HG02884 (cell line): ENCODE data around the gene MRPL43.

Experiments used
- ATAC-seq: cut with Tn5 transposase; IDR thresholded peaks from one replicate; pipeline ENCODE4 v1.9.1; 2021; ENCODE audit warnings: mild to moderate bottlenecking, moderate library complexity; ENCODE audit not compliant: unreplicated experiment

Gene MRPL43

DNA sequence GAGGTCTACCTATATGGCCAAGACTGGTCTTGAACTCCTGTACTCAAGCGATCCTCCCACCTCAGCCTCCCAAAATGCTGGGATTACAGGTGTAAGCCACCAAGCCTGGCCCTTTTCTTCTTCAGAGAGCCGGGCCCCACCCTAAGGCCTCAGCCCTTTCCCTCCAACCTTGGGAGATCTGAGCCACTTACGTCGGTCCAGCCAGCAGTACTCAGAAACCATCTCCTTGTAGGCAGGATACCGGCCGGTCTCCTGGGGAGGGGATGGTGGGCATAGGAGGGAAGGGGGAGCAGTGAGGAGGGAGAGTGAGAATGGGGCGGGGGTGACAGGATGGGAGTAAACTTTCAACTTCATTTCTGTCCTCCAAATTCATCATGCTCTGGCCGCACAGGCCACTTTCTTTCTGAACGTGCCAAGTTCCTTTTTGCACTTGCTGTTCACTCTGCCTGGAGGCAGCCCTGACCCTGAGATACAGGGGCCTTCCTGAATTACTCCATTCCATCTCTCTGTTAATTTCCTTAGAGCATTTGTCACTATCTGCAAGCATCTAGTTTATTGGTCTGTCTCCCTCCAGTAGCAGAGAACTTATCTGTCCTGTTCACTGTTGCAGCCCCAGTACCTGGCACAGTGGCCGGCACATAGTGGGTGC lies 33.3 kb upstream of the MRPL43 start:
- ATAC-seq, result no peak

- no peak for ATAC-seq
Measured at GRCh38 chr10:101019440-101019703, 32.1 kb upstream of the MRPL43 start.

DNA sequence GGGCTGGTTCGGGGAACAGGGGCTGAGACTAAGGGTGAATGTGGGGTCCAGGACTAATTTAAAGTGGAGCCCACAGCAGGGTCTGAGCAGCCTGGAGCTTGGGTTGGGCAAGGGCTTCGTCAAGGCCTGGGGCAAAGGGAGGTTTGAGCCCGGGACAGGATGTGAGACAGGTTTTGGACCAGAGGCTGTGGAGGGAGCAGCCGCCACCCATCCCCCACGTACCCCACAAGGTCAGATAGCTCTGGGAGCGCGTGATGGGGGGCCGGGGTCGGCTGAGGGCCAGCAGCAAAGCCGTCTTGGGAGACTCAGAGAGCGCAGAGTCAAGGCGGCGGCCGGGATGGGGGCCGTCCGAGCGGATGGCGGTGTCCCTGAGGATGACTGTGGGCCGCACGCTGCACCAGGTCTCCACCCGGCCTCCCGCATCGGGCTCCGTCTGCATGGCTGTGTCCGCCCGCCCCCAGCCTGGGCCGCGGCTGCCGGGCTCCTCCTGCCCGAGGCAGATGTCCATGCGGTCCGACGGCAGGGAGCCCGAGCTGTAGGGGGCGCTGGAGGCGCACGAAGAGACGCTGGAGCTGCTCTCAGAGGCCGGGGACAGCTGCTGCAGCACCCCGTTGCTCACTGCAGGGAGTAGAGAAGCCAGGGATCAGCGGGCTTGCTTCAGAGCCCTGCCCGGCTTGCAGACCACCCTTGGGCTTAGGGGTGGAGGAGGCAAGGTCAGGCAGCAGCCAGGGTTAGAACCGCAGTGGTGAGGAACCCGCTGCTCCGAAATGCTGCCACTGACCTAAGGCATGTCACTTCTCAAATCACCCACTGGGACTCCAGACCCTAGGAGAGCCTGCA lies 31.5 kb upstream of the MRPL43 start:
- ATAC-seq, result no peak

DNA sequence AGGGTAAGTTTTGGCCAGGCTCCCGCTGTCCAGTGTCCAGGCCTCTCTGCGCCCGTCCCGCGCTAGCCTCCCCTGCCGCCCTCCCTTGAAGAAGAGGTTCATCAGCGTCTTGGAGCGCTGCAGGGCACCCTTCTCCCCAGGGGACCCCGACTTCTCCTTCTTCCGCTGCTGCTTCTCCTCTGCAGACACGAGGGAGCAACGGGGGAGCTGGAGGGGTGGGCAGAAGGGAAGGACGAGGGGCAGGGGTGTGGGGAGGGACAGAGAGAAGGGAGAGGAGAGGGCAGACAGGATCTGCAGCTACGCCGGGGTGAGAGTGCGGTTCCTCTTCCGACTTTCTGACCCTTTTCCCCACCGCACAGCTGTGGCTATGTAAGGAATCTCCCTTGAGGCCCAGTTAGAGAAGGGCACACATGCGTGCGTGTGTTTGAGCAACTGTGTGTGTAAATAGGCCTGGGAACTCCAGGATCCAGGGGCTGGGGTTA lies 30.9 kb upstream of the MRPL43 start:
- ATAC-seq, result no peak

- ATAC-seq, result no peak
Measured at GRCh38 chr10:101016814-101017213, 29.5 kb upstream of the MRPL43 start.

DNA sequence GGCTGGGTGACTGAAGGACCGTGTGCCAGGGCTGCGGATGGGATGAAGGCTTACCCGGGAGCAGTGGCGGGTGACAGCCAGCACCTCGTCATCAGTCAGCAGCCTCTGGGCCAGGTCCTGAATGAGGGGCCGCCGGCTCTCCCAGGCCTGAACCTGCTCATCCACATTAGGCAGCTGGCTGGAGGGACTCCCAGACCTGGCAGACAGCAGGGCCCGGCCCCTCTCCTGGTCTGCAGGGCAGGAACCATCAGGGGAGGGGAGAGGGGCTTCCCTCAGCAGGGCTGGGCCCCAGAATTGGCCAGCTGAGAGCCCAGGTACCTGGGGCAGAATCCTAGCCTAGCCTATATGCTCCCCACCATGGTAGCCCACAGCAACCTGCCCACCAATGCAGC lies 28.3 kb upstream of the MRPL43 start:
- no peak for ATAC-seq

GRCh38 chr10:101014966-101015581 lies 27.8 kb upstream of the MRPL43 start:
- no peak for ATAC-seq

DNA sequence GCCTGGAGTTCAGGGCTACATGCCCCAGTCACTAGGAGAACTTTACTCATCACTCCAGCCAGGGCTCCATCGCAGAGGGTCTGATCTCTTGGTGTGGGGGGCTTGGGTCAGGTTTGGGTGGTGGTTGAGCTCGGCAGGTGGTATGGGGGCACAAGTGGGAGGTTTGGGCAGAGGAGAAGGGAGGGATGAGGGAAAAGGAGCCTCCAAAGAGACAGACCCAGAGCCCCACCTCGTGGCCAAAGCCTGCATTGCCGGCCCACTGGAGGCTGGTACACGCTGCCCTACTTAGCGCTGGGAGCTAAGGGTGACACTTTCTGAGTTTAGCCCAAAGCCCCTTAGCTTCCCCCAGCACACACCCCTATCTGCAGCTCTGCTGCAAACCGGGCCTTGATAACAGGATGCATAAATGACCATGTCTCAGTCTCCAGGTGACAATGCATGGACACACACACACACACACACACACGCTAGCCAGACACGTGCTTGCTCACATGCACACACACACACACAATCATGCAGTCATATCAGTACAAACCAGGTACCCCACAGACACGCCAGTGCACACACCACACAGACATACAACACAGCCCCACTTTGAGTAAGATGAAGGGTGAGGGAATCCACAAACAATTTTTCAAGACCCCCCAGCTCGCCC lies 27.1 kb upstream of the MRPL43 start:
- no peak for ATAC-seq

DNA sequence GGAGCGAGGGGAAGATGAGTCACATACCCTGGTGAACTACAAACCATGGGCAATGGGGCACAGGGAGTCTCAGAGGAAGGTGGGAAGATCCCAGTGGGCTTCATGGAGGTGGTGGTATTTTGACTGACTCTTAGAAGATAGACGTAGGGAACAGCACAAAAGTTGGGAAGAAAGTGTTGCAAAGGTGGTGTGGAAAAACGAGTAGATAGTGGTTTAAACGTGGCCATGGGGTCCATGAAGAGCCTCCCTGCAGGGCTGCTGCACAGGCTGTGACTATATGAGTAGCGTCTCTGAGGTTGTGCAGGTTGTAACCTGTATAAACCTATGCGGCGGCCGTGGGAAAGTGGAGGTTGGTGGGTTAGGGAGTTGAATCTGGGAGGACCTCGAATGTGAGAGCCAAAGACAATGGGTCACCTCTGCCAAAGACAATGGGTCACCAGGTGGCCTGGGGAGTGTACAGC lies 26.1 kb upstream of the MRPL43 start:
- no peak for ATAC-seq

- ATAC-seq, result no peak
Measured at GRCh38 chr10:101012525-101013364, 25.4 kb upstream of the MRPL43 start.

DNA sequence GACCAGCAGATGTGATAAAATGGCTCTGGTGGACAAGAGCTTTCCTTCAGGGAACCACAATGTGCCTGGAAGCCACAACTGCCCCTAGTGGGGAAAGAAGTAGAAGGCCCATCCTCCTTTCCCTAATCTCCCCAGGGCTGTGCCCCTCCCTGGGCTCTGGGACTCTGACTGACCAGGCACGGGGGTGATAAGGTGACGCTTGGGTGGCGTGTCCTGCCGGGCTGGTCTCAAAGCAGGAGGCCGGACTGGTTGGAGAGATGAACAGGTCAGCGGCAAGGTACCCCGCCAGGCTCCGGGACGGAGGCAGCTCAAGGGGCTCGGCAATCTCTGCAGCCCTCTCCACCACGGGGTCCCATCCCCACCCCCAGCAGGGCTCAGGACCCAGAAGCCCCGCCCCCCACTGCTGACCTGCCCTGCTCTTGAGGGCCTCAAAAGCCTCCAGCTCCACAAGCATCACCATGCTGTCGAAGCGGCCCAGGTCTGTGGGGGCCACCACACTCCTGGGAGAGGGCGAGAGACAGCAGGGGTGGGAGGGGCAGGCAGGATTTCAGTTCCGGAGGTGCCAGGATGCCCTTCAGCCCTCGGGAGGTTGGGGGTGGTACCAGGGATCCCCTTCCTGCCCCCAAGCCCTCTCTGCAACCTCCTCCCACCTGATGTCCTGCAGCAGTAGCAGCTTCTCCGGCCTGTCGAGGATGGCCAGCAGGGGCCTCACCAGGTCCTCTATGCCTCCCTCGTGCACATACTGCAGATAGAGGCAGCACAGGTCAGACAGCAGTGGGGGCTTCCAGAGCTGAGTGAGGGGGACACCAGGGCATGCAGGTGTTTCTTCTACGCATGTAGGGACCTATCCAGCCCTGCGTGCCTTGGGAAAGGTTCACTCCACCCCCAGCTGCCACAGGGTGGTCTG lies 24.5 kb upstream of the MRPL43 start:
- ATAC-seq, result no peak

- no peak for ATAC-seq
Measured at GRCh38 chr10:101010329-101010728, 23.0 kb upstream of the MRPL43 start.

DNA sequence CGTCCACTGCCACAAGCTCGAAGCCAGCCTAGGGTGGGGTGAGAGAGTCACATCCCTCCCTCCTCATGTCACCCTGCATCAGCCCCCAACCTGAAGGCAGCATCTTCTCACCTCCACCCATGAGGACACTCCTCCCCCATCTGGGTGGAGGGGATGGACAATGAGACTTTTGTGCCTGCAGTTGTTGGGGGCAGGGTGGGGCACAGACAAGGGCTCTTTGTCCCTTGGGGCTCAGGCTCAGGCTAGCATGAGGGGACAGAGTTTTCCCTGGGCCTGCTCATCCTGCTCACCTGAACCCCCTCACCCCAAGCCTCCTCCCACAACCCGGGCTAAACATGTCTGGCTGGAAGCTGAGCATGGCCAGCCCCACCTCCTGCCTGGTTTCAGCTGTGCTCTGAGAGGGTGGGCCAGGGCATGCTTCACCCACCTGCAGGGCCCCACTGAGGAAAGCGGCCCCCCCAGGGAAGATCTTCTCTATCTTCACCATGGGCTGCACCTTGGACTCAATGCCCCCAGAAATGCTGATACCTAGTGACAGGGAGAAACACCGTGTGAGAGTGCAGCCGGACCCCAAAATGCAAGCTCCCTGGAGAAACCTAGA lies 21.6 kb upstream of the MRPL43 start:
- ATAC-seq, result no peak

DNA sequence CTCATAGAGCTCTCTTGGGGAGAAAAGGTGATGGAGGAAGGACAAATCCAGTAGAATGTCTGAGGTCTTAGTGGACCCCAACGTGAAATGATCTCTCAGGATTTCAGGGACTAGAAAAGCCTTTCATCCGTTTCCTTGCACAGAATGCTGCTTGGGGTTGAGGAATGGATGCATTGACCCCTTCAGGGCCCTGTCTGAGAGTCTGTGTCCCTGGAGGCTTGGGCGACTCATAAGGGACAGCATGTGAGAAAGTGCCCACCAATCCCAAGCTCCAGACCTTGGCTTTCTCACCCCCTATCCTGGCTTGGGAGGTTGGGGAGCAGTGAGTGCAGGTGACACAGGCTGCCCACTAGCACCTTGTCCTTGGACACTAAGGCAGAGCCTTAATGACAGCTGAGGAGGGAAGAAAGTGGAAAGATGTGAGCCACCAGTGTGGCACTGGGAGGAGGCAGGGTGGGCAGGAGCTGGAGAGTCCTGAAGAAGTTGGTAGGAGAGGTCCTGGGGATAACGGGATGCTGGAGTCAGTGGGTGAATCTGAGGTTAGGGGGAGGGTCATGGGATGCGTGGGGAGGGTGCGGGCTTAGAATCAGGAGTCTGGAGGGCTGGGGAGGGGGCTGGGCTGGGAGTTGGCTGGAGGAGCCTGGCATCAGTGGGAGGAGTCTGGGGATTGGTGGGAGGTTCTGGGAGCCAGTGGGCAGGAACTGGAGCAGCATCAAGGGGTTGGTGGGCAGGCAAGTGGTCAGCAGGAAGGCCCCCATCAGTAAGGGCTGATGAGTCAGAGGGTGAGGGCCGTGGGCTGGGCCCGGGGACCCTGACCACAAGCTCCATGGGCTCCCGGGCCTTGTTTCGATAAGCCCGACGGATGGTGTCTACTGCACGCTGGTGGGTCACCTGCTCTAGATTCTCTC lies 20.9 kb upstream of the MRPL43 start:
- ATAC-seq, result no peak

- no peak for ATAC-seq
Measured at GRCh38 chr10:101007099-101007711, 19.9 kb upstream of the MRPL43 start.

DNA sequence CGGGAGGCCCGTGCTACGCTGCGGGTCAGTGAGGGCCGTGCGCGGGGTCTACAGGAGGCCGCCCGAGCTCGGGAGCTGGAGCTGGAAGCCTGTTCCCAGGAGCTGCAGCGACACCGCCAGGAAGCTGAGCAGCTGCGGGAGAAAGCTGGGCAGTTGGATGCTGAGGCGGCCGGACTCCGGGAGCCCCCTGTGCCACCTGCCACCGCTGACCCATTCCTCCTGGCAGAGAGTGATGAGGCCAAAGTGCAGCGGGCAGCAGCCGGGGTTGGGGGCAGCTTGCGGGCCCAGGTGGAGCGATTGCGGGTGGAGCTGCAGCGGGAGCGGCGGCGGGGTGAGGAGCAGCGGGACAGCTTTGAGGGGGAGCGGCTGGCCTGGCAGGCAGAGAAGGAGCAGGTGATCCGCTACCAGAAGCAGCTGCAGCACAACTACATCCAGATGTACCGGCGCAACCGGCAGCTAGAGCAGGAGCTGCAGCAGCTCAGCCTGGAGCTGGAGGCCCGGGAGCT lies 19.3 kb upstream of the MRPL43 start:
- no peak for ATAC-seq

DNA sequence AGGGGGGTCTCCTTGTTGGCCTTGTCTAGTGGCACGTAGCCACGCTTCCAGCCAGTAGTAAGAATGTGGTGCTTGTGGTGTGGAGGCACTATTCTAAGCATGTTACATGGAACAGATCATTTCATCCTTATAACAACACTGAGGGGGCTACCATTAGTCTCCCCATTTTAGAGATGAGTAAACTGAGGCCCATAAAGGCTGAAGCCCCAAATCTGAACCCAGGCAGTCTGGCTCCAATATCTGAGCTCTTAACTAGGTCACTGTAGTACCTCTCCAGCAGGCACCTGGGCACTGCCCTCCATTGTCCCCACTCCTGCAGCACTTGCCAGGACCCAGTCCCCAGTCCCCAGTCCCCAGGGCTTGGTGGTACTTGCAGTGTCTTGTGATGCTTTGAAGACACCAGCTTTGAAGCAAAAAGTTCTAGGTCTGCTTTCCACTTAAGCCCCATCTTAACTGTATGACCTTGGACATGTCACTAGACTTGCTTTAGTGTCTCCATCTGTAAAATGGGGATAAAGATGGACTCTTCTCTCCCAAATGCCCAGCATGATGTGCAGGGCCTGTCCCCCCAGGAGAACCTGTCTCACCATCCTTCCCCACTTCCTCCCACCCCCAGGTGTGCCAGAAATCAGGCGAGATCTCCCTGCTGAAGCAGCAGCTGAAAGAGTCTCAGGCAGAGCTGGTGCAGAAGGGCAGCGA lies 18.7 kb upstream of the MRPL43 start:
- ATAC-seq, result no peak
